GDM1 (cell line): ENCODE data around the gene STRAP.
A peak's percentile ranks its signal among the peaks of the same experiment; 100 is the strongest.

Experiments
- DNase-seq: peaks from one replicate; lab custom pipeline; 2025; lab: John Stamatoyannopoulos, UW

The STRAP gene

DNA sequence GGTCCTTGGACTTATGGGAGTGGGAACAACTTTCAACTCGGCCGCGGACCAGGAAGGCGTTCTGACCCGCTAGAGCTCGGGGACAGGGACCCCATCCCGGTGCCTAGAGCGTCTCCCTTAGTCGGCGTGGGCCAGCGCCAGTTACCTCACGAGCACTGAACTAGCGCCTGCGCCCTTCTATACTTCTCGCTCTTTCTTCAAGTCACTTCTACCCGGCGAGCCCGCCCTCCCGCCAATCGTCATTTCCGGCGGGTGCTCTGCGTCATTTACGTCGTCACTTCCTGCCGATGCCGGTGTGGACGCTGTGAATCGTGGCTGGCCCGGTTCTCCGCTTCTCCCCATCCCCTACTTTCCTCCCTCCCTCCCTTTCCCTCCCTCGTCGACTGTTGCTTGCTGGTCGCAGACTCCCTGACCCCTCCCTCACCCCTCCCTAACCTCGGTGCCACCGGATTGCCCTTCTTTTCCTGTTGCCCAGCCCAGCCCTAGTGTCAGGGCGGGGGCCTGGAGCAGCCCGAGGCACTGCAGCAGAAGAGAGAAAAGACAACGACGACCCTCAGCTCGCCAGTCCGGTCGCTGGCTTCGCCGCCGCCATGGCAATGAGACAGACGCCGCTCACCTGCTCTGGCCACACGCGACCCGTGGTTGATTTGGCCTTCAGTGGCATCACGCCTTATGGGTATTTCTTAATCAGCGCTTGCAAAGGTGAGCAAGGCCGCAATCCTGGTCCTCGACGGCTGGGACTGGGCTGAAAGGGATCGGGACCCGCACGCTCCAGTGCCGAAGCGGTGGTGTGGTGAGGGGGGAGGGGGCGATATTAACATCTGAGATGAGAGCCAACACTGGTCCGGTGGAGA, at the start of gene STRAP:
STRAP (plus strand) TSS at position 270 of the 854 bp plus-strand sequence; CDS start at position 591, 321 bp downstream.
- DNase-seq: peak; percentile 83

GRCh38 chr12:15834575-15834974, 47.6 kb upstream of the STRAP start:
- DNase-seq: no peak

GRCh38 chr12:15837141-15837790, 44.9 kb upstream of the STRAP start:
- DNase-seq: no peak

GRCh38 chr12:15839041-15839440, 43.1 kb upstream of the STRAP start:
- no peak for DNase-seq

- DNase-seq: no peak
Measured at GRCh38 chr12:15839682-15840081, 42.5 kb upstream of the STRAP start.

DNA sequence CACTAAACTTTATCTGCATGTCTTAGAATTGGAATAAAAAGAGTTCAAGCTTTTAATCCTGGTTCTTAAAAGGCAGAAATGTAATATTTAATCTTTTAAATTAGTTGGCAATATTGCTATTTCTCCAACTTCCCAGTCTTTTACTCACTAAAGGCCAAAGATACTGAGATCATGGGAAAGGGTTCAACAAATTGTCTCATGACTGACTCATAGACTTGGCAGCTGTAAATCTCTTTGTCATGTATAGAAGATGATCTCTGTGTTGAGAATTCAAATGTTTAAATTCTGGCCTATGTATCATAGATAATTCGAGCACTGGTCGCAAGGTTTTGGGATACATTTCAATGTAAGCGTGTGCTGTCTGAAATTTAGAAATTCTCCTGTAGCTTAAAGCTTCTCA, 40.1 kb upstream of the STRAP start:
- no peak for DNase-seq

DNA sequence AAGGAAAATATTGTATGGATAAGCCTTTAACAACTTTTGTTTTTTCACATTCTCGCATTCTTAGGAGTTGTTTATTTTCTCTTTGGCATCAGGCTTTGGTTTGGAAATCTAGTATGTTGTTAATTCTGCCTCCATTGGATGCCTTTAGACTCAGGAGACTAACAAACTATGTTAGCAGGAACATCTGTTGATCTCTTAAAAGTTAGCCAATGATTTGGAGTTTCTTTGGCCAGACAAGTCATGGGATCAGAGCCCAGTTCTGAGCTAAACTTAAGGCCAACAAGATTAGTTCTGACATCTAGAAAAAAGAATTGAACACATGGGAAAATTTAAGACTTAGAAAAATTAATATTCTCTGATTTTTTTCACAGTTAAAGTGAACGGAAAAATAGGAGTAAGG, 35.3 kb upstream of the STRAP start:
- DNase-seq: no peak

- DNase-seq: no peak
Measured at GRCh38 chr12:15848606-15849005, 33.6 kb upstream of the STRAP start.

- no peak for DNase-seq
Measured at GRCh38 chr12:15851045-15851620, 31.1 kb upstream of the STRAP start.

DNA sequence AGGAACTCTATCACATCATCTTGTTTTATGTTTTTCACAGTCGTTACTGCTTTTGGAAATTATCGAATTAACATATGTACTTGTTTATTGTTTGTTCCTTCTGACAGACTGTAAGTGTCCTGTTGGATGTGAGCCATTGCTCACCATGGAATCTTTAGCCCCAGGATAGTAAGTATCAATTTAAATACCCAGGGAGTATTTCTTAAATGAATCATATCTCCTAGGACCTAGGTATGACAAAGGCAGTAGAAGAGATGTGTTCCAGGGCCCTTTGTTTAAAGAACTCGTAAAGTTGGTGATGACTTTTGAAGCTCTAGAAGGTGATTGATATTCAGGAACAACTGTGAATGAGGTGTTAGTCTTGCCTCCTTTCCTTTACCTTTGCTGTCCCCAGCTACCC, 30.3 kb upstream of the STRAP start:
- no peak for DNase-seq

GRCh38 chr12:15852383-15852782, 29.8 kb upstream of the STRAP start:
- no peak for DNase-seq

GRCh38 chr12:15853877-15854276, 28.3 kb upstream of the STRAP start:
- no peak for DNase-seq

- DNase-seq: no peak
Measured at GRCh38 chr12:15854916-15855315, 27.3 kb upstream of the STRAP start.

- DNase-seq: no peak
Measured at GRCh38 chr12:15855646-15856045, 26.5 kb upstream of the STRAP start.

DNA sequence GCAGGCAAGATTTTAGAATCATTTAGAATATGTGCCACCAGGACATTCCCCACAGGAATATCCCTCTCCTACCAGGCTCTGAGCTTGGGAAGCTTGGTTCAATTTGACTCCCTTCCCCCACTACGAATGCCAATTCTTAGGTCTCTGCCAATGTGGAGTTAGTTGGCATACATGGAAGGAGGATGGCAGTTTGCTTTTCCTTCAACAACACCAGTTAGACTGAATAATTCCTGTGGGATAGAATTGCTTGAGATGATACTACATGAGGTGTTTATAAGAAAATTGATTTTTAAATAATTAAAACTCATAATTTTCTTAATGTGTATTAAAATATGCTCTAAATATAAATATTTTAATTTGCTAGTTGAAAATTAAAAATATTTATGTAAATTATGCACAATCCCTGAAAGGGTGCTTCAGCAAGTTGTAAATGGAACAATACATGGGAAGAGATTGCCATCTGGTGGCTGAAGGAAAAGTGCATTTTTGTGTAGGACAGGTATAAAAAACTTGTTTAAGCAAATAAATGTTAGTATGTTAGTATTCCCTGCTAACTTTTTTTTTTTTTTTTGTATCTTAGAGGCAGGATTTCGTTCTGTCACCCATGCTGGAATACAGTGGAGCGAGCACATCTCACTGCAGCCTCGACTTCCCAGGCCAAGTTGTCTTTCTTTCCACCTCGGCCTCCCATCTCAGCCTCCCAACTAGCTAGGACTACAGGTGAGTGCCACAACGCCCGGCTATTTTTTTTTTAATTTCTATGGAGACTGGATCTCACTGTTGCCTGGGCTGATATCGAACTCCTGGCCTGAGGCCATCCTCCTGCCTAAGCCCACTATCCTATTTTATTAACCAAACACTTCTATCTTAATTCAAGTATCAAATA, 25.8 kb upstream of the STRAP start:
- peak; percentile 8 for DNase-seq

- DNase-seq: no peak
Measured at GRCh38 chr12:15858353-15858752, 23.8 kb upstream of the STRAP start.

- no peak for DNase-seq
Measured at GRCh38 chr12:15859116-15859515, 23.1 kb upstream of the STRAP start.

DNA sequence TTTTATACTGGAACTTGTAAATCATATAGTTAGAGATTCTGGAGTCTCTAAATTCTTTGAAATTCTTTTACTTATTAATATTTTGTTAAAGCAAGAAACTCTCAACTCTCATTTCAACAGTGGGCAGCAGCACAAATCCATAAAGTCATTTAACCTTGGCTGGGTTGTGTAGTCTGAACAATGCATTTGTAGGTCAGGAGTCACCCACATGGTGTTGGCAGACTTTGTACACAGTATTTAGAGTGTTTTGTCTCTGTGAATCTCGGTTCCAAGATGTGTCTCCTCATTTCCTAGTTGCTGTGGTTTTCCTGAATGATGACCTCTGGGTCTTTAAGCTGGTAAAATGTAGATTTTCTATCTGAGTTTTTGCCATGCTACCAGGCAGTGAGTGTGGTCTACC, 20.8 kb upstream of the STRAP start:
- DNase-seq: no peak

DNA sequence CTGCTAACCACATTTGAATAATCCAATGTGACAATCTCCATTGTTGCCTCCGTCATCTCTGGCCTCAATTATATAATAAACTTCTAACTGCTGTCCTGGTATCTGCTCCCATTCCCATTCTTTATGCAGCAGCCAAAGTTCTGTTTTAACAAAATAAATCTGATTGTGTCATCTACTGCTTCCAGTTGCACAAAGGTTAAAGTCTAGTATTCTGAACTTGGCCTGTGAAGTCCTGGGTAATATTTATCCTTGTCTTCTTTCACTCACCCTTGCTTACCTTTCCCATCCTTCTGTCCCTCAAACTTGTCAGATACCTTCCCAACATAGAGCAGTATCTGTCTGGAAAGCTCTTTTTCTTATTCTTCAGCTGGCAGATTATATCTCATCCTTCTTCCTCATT, 19.3 kb upstream of the STRAP start:
- no peak for DNase-seq

- no peak for DNase-seq
Measured at GRCh38 chr12:15863372-15863771, 18.8 kb upstream of the STRAP start.

- peak; percentile 78 for DNase-seq
Measured at GRCh38 chr12:15863984-15864383, 18.2 kb upstream of the STRAP start.

GRCh38 chr12:15868186-15868585, 14.0 kb upstream of the STRAP start:
- DNase-seq: no peak
